Peyer's patch (tissue), 4 donors: Measurements from ENCODE around the gene TGIF2LX. TPM values are rescaled to one million over a fixed set of nuclear protein-coding genes. Genes with fewer than 3 reads are reported as not detected.
"Not testable (repeated sequence)": the region's sequence is repeated elsewhere in the genome, so short reads cannot be mapped to it uniquely, and the experiment has no call there.

Source experiments
- DNase-seq, 3 donors: peaks; one replicate each; pipeline ENCODE4 v3.0.0-alpha.2; 2017 to 2019
- H3K27ac ChIP-seq, 4 donors: fragments of 200-600 bp; sonication (generic); one replicate each; pipeline ENCODE4 v1.5.1; 2016 to 2019
- H3K27me3 ChIP-seq, 2 donors: fragments of 200-600 bp; sonication (generic); one replicate each; pipeline ENCODE4 v1.5.1; 2019
- H3K36me3 ChIP-seq, 3 donors: fragments of 200-600 bp; sonication (generic); one replicate each; pipeline ENCODE4 v1.5.1; 2016 to 2019
- H3K4me1 ChIP-seq, 4 donors: fragments of 200-600 bp; sonication (generic); one replicate each; pipeline ENCODE4 v1.5.1; 2016 to 2019
- H3K4me3 ChIP-seq, 4 donors: fragments of 200-600 bp; sonication (generic); 1 replicate in 3 of 4; 2 replicates in 1 of 4; pipeline ENCODE4 v1.5.1; 2016 to 2019; ENCODE audit warnings: mild to moderate bottlenecking in 1 of 4
- H3K9me3 ChIP-seq, 4 donors: fragments of 200-600 bp; sonication (generic); one replicate each; pipeline ENCODE4 v1.5.1; 2016 to 2019; ENCODE audit warnings: mild to moderate bottlenecking in 1 of 4
- total RNA-seq, 4 donors: library from RNA; depleted of rRNA; stranded (reverse); fragments of >200 nt; gene quantifications; one replicate each; pipeline ENCODE4 v1.1.0, GENCODE V29; 2016

TGIF2LX gene
- not detected for total RNA-seq

DNA sequence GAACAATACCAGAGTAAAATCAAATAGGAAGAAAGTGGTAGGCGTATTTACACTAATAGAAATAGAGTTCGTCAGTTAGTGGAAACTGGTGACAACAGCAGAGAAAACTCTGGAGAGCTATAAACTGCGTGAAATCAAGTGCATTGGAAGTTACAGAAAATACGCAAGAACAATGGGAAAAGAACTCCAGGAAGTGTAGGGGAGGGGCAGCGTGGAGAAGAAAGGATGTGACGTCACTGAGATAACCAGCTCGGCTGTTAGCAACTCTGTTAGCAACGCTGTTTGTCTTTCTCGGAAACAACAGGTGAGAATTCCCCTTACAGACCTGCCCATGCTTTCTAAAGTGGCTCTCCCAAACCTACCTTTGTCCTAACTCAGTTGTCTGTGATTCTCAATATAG, at the start of gene TGIF2LX:
Gene TGIF2LX (plus strand): TSS at position 244 of the 400 bp plus-strand sequence. CDS start 178 bp downstream, outside the sequence.
- not testable (repeated sequence) for H3K27ac ChIP-seq, H3K27me3 ChIP-seq, H3K9me3 ChIP-seq, DNase-seq, H3K4me1 ChIP-seq, H3K4me3 ChIP-seq, H3K36me3 ChIP-seq

DNA sequence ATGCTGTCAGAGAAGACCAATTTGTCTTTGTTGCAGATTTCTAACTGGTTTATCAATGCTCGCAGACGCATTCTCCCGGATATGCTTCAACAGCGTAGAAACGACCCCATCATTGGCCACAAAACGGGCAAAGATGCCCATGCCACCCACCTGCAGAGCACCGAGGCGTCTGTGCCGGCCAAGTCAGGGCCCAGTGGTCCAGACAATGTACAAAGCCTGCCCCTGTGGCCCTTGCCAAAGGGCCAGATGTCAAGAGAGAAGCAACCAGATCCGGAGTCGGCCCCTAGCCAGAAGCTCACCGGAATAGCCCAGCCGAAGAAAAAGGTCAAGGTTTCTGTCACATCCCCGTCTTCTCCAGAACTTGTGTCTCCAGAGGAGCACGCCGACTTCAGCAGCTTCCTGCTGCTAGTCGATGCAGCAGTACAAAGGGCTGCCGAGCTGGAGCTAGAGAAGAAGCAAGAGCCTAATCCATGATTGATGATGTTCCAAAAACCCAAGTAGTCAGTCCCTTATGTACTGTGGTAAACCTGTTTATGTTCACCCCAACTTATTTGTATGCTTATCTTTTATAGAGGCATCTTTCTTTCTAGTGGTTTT, 728 bp downstream of the TGIF2LX start:
- H3K27me3 ChIP-seq, H3K4me1 ChIP-seq, H3K27ac ChIP-seq, DNase-seq, H3K36me3 ChIP-seq, H3K4me3 ChIP-seq, H3K9me3 ChIP-seq: not testable (repeated sequence)

DNA sequence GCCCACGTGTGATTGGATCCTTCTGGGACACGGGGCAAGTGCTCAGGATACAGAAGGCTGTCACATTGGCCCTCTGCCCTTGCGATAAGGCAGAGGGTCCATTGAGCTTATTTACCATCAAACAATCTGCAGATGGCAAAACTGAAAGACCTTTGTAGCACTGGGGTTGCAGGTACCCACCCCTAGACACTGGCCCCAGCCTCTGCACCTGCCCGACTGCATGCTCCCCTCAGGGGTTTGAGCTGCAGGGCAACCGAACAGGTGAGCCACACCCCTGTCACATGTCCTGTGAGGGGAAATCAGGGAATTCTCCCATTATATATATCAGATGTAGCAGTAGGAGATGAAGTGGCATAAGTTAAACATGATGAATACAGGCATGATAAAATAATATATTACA, 21.4 kb downstream of the TGIF2LX start:
- H3K9me3 ChIP-seq, H3K36me3 ChIP-seq, DNase-seq, H3K27ac ChIP-seq, H3K4me3 ChIP-seq, H3K4me1 ChIP-seq, H3K27me3 ChIP-seq: not testable (repeated sequence)

DNA sequence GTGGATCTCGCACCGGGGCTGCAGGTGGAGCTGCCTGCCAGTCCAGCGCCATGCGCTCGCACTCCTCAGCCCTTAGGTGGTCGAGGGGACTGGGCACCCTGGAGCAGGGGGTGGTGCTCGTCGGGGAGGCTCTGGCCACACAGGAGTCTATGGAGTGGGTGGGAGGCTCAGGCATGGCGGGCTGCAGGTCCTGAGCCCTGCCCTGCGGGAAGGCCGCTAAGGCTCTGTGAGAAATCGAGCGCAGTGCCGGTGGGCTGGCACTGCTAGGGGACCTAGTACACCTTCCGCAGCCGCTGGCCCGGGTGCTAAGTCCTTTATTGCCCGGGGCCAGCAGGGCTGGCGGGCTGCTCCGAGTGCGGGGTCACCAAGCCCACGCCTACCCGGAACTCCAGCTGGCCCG, 43.9 kb downstream of the TGIF2LX start:
- not testable (repeated sequence) for H3K4me3 ChIP-seq, DNase-seq, H3K27ac ChIP-seq

More for the DNA sequence above, 43.9 kb downstream of the TGIF2LX start:
- H3K9me3 ChIP-seq, H3K36me3 ChIP-seq, H3K27me3 ChIP-seq, H3K4me1 ChIP-seq: not testable (repeated sequence)
